WTC11 (cell line): ENCODE results near the gene RTKN2. TPM values are rescaled to one million over a fixed set of nuclear protein-coding genes. Genes with fewer than 3 reads are reported as not detected.

Experiments used
- ATAC-seq: fragments of 200-7000 bp; cut with Tn5 transposase; 2 replicates; pipeline ENCODE4 v1.10.0; 2021; ENCODE audit warnings: mild to moderate bottlenecking, moderate library complexity
- CTCF ChIA-PET: fragments of 300-600 bp; sonication (Branson Sonifier 250); formaldehyde crosslinking; loops from one replicate; lab custom pipeline; 2021; ENCODE audit warnings: antibody characterized with exemption; lab: Charles Lee
- POLR2A ChIA-PET: fragments of 350-600 bp; sonication (Branson Sonifier 250); formaldehyde crosslinking; loops from one replicate; lab custom pipeline; 2021; ENCODE audit warnings: antibody characterized with exemption; lab: Charles Lee
- DNase-seq: peaks from one replicate; pipeline ENCODE4 v3.0.0; 2021; ENCODE audit warnings: low spot score
- H3K27ac Mint-ChIP-seq: 2 replicates; pipeline ENCODE4 v1.8.0; 2021; ENCODE audit warnings: mixed read lengths
- H3K27me3 Mint-ChIP-seq: 2 replicates; pipeline ENCODE4 v1.8.0; 2021; ENCODE audit warnings: low read depth, mild to moderate bottlenecking, moderate library complexity, mixed read lengths
- H3K36me3 Mint-ChIP-seq: 2 replicates; pipeline ENCODE4 v1.8.0; 2021; ENCODE audit warnings: mixed read lengths
- H3K4me1 Mint-ChIP-seq: 2 replicates; pipeline ENCODE4 v1.8.0; 2022; ENCODE audit warnings: mixed read lengths
- H3K4me3 Mint-ChIP-seq: 2 replicates; pipeline ENCODE4 v1.8.0; 2021; ENCODE audit warnings: mild to moderate bottlenecking, moderate library complexity, mixed read lengths
- H3K9me3 Mint-ChIP-seq: 2 replicates; pipeline ENCODE4 v1.8.0; 2021; ENCODE audit warnings: mixed read lengths
- ATF2 ChIP-seq: sonication (generic); formaldehyde crosslinking; IDR thresholded peaks from 2 replicates; pipeline ENCODE4 v1.8.1; 2022; ENCODE audit warnings: low read depth, missing genetic modification reagents, borderline replicate concordance
- E2F1 ChIP-seq: sonication (generic); formaldehyde crosslinking; IDR thresholded peaks from 2 replicates; pipeline ENCODE4 v1.8.0; 2022; ENCODE audit warnings: mild to moderate bottlenecking, missing genetic modification reagents
- GRHL2 ChIP-seq: fragments of 250-450 bp; sonication (Bioruptor Pico); IDR thresholded peaks from 2 replicates; pipeline ENCODE4 v1.8.0; 2022; ENCODE audit warnings: mild to moderate bottlenecking, moderate library complexity; ENCODE audit not compliant: insufficient replicate concordance, severe bottlenecking
- HMGXB4 ChIP-seq: sonication (generic); formaldehyde crosslinking; IDR thresholded peaks from 2 replicates; pipeline ENCODE4 v1.8.1; 2023; ENCODE audit warnings: mild to moderate bottlenecking, moderate library complexity, missing genetic modification reagents
- NFATC4 ChIP-seq: fragments of 250-450 bp; sonication (Bioruptor Pico); IDR thresholded peaks from 2 replicates; pipeline ENCODE4 v1.9.0; 2021; ENCODE audit warnings: mild to moderate bottlenecking
- NR1H2 ChIP-seq: sonication (generic); formaldehyde crosslinking; IDR thresholded peaks from 2 replicates; pipeline ENCODE4 v1.9.0; 2021; ENCODE audit warnings: mild to moderate bottlenecking, moderate library complexity, missing genetic modification reagents
- ZNF263 ChIP-seq: sonication (generic); formaldehyde crosslinking; IDR thresholded peaks from 2 replicates; pipeline ENCODE4 v1.8.1; 2022; ENCODE audit warnings: low read depth, mild to moderate bottlenecking, moderate library complexity, missing genetic modification reagents
- ZNF396 ChIP-seq: fragments of 250-450 bp; sonication (Bioruptor Pico); IDR thresholded peaks from 2 replicates; pipeline ENCODE4 v1.8.0; 2021; ENCODE audit warnings: mild to moderate bottlenecking, moderate library complexity, borderline replicate concordance
- ZNF416 ChIP-seq: fragments of 250-450 bp; sonication (Bioruptor Pico); IDR thresholded peaks from 2 replicates; pipeline ENCODE4 v1.9.0; 2021; ENCODE audit warnings: mild to moderate bottlenecking, inconsistent platforms
- ZNF671 ChIP-seq: fragments of 250-450 bp; sonication (Bioruptor Pico); IDR thresholded peaks from 2 replicates; pipeline ENCODE4 v1.8.0; 2021; ENCODE audit warnings: mild to moderate bottlenecking
- total RNA-seq: library from RNA; stranded (reverse); gene quantifications from 3 replicates; pipeline ENCODE4 v1.2.3, GENCODE V29; 2021
- TF ChIP-seq, protein P1 (sequence below): sonication (generic); formaldehyde crosslinking; IDR thresholded peaks from 2 replicates; pipeline ENCODE4 v1.8.1; 2022; ENCODE audit warnings: missing genetic modification reagents, borderline replicate concordance
- TF ChIP-seq, protein P2 (sequence below): sonication (generic); formaldehyde crosslinking; IDR thresholded peaks from 2 replicates; pipeline ENCODE4 v1.8.1; 2023; ENCODE audit warnings: mild to moderate bottlenecking, missing genetic modification reagents
- TF ChIP-seq, protein P3 (sequence below): sonication (generic); formaldehyde crosslinking; IDR thresholded peaks from 2 replicates; pipeline ENCODE4 v1.8.1; 2023; ENCODE audit warnings: mild to moderate bottlenecking, missing genetic modification reagents, moderate library complexity
- TF ChIP-seq, protein P4 (sequence below): fragments of 250-450 bp; sonication (Bioruptor Pico); conservative IDR thresholded peaks from 2 replicates; pipeline ENCODE4 v1.9.0; 2021; ENCODE audit warnings: mild to moderate bottlenecking

Gene RTKN2
- total RNA-seq, 1 experiment from 2014 or later, result 20.5 TPM

- ChIA-PET CTCF (interaction anchor here (1.1 kb wide), 1 partner anchor 363 kb away, joined by 3 read pairs; no protein-coding TSS in a partner anchor), POLR2A (no interaction called here)
- Mint-ChIP-seq H3K27ac (no peak overlapping the region), H3K4me3 (no peak overlapping the region), H3K4me1 (peaks cover 5% of the 10 kb centered on the region), H3K36me3 (peaks cover 20% of the 10 kb centered on the region), H3K27me3 (no peaks in the 10 kb centered on the region), H3K9me3 (no peaks in the 10 kb centered on the region)
- DNase-seq, result no peak
- no peak for ATAC-seq
- TF ChIP-seq ZNF396 (CRISPR knock-in tag) (no peak), ZNF416 (no peak), HMGXB4 (CRISPR knock-in tag) (no peak), E2F1 (CRISPR knock-in tag) (no peak), ZNF671 (CRISPR knock-in tag) (no peak), ATF2 (CRISPR knock-in tag) (no peak), ZNF263 (no peak), NR1H2 (CRISPR knock-in tag) (no peak), GRHL2 (CRISPR knock-in tag) (no peak), NFATC4 (CRISPR knock-in tag) (no peak)
- TF ChIP-seq, protein P1, sequence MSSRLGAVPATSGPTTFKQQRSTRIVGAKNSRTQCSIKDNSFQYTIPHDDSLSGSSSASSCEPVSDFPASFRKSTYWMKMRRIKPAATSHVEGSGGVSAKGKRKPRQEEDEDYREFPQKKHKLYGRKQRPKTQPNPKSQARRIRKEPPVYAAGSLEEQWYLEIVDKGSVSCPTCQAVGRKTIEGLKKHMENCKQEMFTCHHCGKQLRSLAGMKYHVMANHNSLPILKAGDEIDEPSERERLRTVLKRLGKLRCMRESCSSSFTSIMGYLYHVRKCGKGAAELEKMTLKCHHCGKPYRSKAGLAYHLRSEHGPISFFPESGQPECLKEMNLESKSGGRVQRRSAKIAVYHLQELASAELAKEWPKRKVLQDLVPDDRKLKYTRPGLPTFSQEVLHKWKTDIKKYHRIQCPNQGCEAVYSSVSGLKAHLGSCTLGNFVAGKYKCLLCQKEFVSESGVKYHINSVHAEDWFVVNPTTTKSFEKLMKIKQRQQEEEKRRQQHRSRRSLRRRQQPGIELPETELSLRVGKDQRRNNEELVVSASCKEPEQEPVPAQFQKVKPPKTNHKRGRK (CRISPR knock-in tag), result no peak
- TF ChIP-seq, protein P2, sequence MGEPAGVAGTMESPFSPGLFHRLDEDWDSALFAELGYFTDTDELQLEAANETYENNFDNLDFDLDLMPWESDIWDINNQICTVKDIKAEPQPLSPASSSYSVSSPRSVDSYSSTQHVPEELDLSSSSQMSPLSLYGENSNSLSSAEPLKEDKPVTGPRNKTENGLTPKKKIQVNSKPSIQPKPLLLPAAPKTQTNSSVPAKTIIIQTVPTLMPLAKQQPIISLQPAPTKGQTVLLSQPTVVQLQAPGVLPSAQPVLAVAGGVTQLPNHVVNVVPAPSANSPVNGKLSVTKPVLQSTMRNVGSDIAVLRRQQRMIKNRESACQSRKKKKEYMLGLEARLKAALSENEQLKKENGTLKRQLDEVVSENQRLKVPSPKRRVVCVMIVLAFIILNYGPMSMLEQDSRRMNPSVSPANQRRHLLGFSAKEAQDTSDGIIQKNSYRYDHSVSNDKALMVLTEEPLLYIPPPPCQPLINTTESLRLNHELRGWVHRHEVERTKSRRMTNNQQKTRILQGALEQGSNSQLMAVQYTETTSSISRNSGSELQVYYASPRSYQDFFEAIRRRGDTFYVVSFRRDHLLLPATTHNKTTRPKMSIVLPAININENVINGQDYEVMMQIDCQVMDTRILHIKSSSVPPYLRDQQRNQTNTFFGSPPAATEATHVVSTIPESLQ (CRISPR knock-in tag), result no peak
- TF ChIP-seq, protein P3, sequence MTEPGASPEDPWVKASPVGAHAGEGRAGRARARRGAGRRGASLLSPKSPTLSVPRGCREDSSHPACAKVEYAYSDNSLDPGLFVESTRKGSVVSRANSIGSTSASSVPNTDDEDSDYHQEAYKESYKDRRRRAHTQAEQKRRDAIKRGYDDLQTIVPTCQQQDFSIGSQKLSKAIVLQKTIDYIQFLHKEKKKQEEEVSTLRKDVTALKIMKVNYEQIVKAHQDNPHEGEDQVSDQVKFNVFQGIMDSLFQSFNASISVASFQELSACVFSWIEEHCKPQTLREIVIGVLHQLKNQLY (CRISPR knock-in tag), result no peak
- TF ChIP-seq, protein P4, sequence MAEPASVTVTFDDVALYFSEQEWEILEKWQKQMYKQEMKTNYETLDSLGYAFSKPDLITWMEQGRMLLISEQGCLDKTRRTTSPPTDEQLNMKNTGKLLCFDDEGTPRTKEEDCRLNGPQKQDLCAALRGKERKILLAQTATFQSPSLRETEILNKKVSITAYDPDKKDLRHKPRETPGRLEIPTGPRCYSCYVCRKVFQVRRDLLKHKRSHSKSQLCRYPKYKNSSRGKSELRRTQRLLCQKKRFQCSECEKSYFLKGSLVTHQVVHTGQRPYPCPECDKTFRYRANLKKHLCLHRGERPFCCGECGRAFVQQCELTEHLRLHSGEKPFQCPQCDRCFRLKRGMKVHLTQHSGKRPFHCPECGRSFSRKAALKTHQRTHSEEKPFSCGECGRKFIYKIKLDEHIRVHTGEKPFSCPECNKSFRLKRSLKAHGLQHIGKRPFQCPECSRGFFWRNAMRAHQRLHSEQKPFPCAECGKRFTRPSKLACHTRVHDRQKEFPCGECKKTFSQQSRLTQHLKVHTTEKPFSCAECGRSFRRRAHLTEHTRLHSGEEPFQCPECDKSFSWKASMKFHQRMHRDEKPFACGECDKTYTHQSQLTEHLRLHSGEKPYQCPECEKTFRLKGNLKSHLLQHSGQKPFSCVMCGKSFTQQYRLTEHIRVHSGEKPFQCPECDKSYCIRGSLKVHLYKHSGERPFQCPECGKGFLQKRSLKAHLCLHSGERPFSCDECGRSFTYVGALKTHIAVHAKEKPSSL (CRISPR knock-in tag), result no peak
- TF ChIP-seq, all 79 proteins: peak for 0
Observed at GRCh38 chr10:62259456-62259855, 9.2 kb downstream of the RTKN2 start.
